Breast epithelium (tissue), 4 donors: ENCODE results near the gene DPYD. TPM values are rescaled to one million over a fixed set of nuclear protein-coding genes. Genes with fewer than 3 reads are reported as not detected.

Experiments
- DNase-seq, 2 donors: peaks; one replicate each; pipeline ENCODE4 v3.0.0-alpha.2; 2019; ENCODE audit warnings: low spot score in 2 of 2
- H3K27ac ChIP-seq, 2 donors: fragments of 200-600 bp; sonication (generic) in 1 of 2; one replicate each; pipeline ENCODE4 v1.5.1; 2016 to 2019; ENCODE audit warnings: mild to moderate bottlenecking in 1 of 2
- H3K27me3 ChIP-seq, 2 donors: fragments of 200-600 bp; sonication (generic) in 1 of 2; one replicate each; pipeline versions ENCODE4 v1.5.1 to v1.6.0; 2017 to 2019; ENCODE audit warnings: control low read depth in 1 of 2, mild to moderate bottlenecking in 1 of 2
- H3K36me3 ChIP-seq: fragments of 200-600 bp; one replicate; pipeline ENCODE4 v1.5.1; 2019
- H3K4me1 ChIP-seq, 2 donors: fragments of 200-600 bp; sonication (generic); one replicate each; pipeline ENCODE4 v1.5.1; 2016 to 2019; ENCODE audit warnings: control low read depth in 1 of 2
- H3K4me3 ChIP-seq, 3 donors: fragments of 200-600 bp; sonication (generic); 1 replicate in 2 of 3; 2 replicates in 1 of 3; pipeline ENCODE4 v1.5.1; 2016 to 2019; ENCODE audit warnings: mild to moderate bottlenecking in 3 of 3, moderate library complexity in 2 of 3
- H3K9me3 ChIP-seq, 2 donors: fragments of 200-600 bp; sonication (generic) in 1 of 2; one replicate each; pipeline ENCODE4 v1.5.1; 2016 to 2019; ENCODE audit warnings: control low read depth in 1 of 2
- POLR2A ChIP-seq: fragments of 450-650 bp; IDR thresholded peaks from one replicate; pipeline ENCODE4 v1.6.1; 2016; ENCODE audit warnings: antibody characterized with exemption, mild to moderate bottlenecking, moderate library complexity
- POLR2AphosphoS5 ChIP-seq, 3 donors: sonication (generic); formaldehyde crosslinking; IDR thresholded peaks; one replicate each; pipeline ENCODE4 v1.6.1; 2017; ENCODE audit warnings: antibody characterized with exemption in 3 of 3
- intact Hi-C: fragments of 100-400 bp; cut with DNase I; formaldehyde crosslinking; loops from one replicate; pipeline ENCODE4 v1.15.1; 2023; ENCODE audit warnings: low total_unique reads
- total RNA-seq, 3 donors: library from RNA; depleted of rRNA; stranded (reverse); fragments of >200 nt; gene quantifications; one replicate each; pipeline ENCODE4 v1.1.0, GENCODE V29; 2016
- TF ChIP-seq, protein P1 (sequence below), 3 donors: fragments of 450-650 bp; IDR thresholded peaks; one replicate each; pipeline ENCODE4 v1.5.1; 2016 to 2017; ENCODE audit warnings: antibody characterized with exemption in 3 of 3, mild to moderate bottlenecking in 3 of 3, moderate library complexity in 3 of 3

DPYD gene
- total RNA-seq, 3 donors from 2014 or later, result 56.4 to 95.1 (median 58.1) TPM

DNA sequence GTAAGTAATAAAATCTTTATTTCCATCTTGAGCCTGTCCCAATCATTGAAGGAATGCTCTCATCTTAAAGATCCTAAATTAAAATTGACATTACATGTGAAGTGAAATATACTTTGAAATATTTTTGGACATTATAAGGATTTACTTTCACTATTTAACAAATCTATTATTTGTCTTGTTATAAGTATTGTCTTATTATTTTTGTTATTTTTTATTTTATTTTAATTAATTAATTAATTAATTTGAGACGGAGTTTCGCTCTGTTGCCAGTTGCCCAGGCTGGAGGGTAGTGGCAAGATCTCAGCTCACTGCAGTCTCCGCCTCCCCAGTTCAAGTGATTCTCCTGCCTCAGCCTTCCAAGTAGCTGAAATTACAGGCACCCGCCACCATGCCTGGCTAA lies 343.2 kb downstream of the DPYD start:
- no peaks in the 10 kb centered on the region for H3K9me3 ChIP-seq
- H3K36me3 ChIP-seq, result no peaks in the 10 kb centered on the region
- H3K27ac ChIP-seq, result no peak overlapping the region
- TF ChIP-seq, protein P1, sequence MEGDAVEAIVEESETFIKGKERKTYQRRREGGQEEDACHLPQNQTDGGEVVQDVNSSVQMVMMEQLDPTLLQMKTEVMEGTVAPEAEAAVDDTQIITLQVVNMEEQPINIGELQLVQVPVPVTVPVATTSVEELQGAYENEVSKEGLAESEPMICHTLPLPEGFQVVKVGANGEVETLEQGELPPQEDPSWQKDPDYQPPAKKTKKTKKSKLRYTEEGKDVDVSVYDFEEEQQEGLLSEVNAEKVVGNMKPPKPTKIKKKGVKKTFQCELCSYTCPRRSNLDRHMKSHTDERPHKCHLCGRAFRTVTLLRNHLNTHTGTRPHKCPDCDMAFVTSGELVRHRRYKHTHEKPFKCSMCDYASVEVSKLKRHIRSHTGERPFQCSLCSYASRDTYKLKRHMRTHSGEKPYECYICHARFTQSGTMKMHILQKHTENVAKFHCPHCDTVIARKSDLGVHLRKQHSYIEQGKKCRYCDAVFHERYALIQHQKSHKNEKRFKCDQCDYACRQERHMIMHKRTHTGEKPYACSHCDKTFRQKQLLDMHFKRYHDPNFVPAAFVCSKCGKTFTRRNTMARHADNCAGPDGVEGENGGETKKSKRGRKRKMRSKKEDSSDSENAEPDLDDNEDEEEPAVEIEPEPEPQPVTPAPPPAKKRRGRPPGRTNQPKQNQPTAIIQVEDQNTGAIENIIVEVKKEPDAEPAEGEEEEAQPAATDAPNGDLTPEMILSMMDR (IDR thresholded peaks at IDR 0.05), result no peak
- TF ChIP-seq POLR2A (no peak), POLR2AphosphoS5 (IDR thresholded peaks at IDR 0.05) (no peak)
- no peak for DNase-seq
- no peaks in the 10 kb centered on the region for H3K27me3 ChIP-seq
- no peaks in the 10 kb centered on the region for H3K4me1 ChIP-seq
- no peak overlapping the region for H3K4me3 ChIP-seq
- intact Hi-C loops, result no loop called here

DNA sequence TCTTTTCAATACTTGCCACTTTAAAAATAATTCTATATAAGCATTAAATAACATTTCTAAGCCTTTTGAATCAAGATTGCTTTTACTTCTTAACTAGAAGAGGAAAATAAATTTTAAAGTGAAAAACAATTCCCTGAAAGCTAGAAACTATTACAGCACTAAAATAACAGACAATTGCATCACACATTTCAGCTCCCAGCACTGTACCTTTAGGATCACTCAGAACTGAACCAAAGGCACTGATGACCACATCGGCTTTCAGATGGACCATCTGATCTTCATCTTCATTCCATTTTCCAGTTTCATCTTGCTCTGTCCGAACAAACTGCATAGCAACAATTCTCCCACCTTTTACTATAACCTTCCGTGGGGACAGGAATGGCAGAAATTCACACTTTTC lies 347.3 kb downstream of the DPYD start:
- Histone ChIP-seq H3K27me3 (no peaks in the 10 kb centered on the region), H3K9me3 (no peaks in the 10 kb centered on the region), H3K27ac (no peak overlapping the region), H3K4me1 (no peaks in the 10 kb centered on the region), H3K36me3 (peaks cover 3% of the 10 kb centered on the region), H3K4me3 (no peak overlapping the region)
- intact Hi-C loops, result no loop called here
- TF ChIP-seq POLR2A (no peak), POLR2AphosphoS5 (IDR thresholded peaks at IDR 0.05) (no peak)
- TF ChIP-seq, protein P1 (IDR thresholded peaks at IDR 0.05), result no peak
- DNase-seq, result no peak

DNA sequence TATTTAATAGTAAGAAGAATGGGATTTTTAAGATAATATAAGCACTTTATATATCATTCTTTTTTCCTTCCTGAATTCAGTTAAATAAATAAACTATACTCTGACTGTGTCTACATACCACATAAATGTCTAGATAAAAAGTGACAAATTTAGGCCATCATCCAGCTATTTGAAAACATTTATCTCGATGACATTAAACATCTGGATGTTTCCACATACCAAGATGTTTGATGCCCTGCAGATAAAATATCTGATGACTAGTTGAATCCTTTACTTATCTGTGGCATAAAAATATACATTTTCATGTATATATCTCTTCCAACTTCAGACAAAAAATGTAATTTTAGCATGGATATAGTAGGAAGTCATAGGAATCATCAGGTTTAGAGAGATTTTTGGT lies 348.3 kb downstream of the DPYD start:
- no peak overlapping the region for H3K27ac ChIP-seq
- peaks cover 3% of the 10 kb centered on the region for H3K36me3 ChIP-seq
- intact Hi-C loops, result no loop called here
- H3K9me3 ChIP-seq, result no peaks in the 10 kb centered on the region
- no peak for DNase-seq
- TF ChIP-seq, protein P1 (IDR thresholded peaks at IDR 0.05), result no peak
- TF ChIP-seq POLR2AphosphoS5 (IDR thresholded peaks at IDR 0.05) (no peak), POLR2A (no peak)
- H3K4me1 ChIP-seq, result no peaks in the 10 kb centered on the region
- no peak overlapping the region for H3K4me3 ChIP-seq
- no peaks in the 10 kb centered on the region for H3K27me3 ChIP-seq

- Histone ChIP-seq H3K9me3 (no peaks in the 10 kb centered on the region), H3K36me3 (peaks cover 3% of the 10 kb centered on the region), H3K27ac (no peak overlapping the region), H3K27me3 (no peaks in the 10 kb centered on the region), H3K4me3 (no peak overlapping the region), H3K4me1 (no peaks in the 10 kb centered on the region)
- no peak for TF ChIP-seq POLR2A
- no peak for TF ChIP-seq POLR2AphosphoS5 (IDR thresholded peaks at IDR 0.05)
- TF ChIP-seq, protein P1 (IDR thresholded peaks at IDR 0.05), result no peak
- intact Hi-C loops, result no loop called here
- no peak for DNase-seq
Measured at GRCh38 chr1:97571760-97572159, 349.1 kb downstream of the DPYD start.

- intact Hi-C loops, result no loop called here
- no peaks in the 10 kb centered on the region for H3K27me3 ChIP-seq
- no peak for DNase-seq
- TF ChIP-seq, protein P1 (IDR thresholded peaks at IDR 0.05), result no peak
- TF ChIP-seq POLR2A (no peak), POLR2AphosphoS5 (IDR thresholded peaks at IDR 0.05) (no peak)
- H3K36me3 ChIP-seq, result peaks cover 3% of the 10 kb centered on the region
- H3K4me1 ChIP-seq, result no peaks in the 10 kb centered on the region
- no peaks in the 10 kb centered on the region for H3K9me3 ChIP-seq
- no peak overlapping the region for H3K4me3 ChIP-seq
- no peak overlapping the region for H3K27ac ChIP-seq
Measured at GRCh38 chr1:97570691-97571090, 350.1 kb downstream of the DPYD start.
